Measurements from ENCODE around the gene TAS2R10. TPM values are rescaled to one million over a fixed set of nuclear protein-coding genes. Genes with fewer than 3 reads are reported as not detected.

The TAS2R10 gene
- polyA plus RNA-seq, 1 of the 3 experiments (the other 2 are of a cell fraction) = 0.21 TPM

DNA sequence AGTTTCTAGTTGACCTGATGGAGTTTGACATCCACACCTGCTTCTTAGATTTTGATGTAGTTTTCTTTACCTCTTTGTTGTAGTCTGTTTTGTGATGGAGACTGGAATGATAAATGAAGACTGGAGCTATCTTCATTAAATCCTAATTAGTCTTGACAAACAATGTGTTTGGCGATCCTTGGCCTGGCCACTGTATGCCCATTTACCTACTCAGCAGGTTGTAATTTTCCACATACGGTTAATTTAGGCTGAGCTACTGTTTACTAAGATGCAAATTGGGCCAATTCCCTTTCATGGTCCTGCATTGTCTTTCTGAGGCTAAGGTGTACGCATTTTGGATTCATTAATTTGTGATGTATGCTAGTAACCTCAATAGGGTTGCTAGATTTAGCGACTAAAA lies 23.6 kb downstream of the TAS2R10 start, which contains the start of gene TAS2R7:
TAS2R7 (minus strand) TSS at position 41 of the 400 bp plus-strand sequence. CDS start 57 bp downstream, outside the sequence.
- no peaks in the 10 kb centered on the region for H3K9me3 ChIP-seq
- H3K27me3 ChIP-seq (ENCODE audit: insufficient read depth) = peaks cover 3% of the 10 kb centered on the region; the same call in 1 of the 2 replicates
- H3K4me2 ChIP-seq = no peak within 1 kb of the TSS
- no peaks in the 10 kb centered on the region for H3K36me3 ChIP-seq (replicated peaks in 1 of 2; ENCODE audit: control insufficient read depth in 1 of 2, insufficient read depth in 2 of 2, low read length in 1 of 2)
- no peak within 1 kb of the TSS for H3K4me3 ChIP-seq (ENCODE audit: low read depth in 2 of 2, low read length in 1 of 2)
- H3F3A ChIP-seq (replicated peaks; ENCODE audit: insufficient read depth) = no peaks in the 10 kb centered on the region
- ChIA-PET POLR2A (no interaction called here), CTCF (no interaction called here)
- H4K20me1 ChIP-seq (ENCODE audit: insufficient read depth) = no peaks in the 10 kb centered on the region
- no peak within 1 kb of the TSS for H3K27ac ChIP-seq (ENCODE audit: low read depth in 2 of 2, low read length in 1 of 2)
- no peak for TF ChIP-seq FOSL2 (IDR thresholded peaks at IDR 0.05; ENCODE audit: borderline replicate concordance, low read depth)
- no peak for TF ChIP-seq FOXM1 (IDR thresholded peaks at IDR 0.05; ENCODE audit: low read depth)
- no peak for TF ChIP-seq SIN3A (IDR thresholded peaks at IDR 0.05; ENCODE audit: borderline replicate concordance, low read depth, low read length)
- no peak for TF ChIP-seq EP300 (IDR thresholded peaks at IDR 0.05; ENCODE audit: borderline replicate concordance in 1 of 2, low read depth in 1 of 2, low read length in 1 of 2)
- no peak for TF ChIP-seq NFIC (IDR thresholded peaks at IDR 0.05; ENCODE audit: borderline replicate concordance)
- TF ChIP-seq GATA2 (CRISPR knock-in tag; IDR thresholded peaks at IDR 0.05) = no peak
- TF ChIP-seq SMC3 (IDR thresholded peaks at IDR 0.05; ENCODE audit: low read depth, low read length) = no peak
- no peak for TF ChIP-seq EZH2phosphoT487 (IDR thresholded peaks at IDR 0.05; ENCODE audit: borderline replicate concordance, low read depth)
- TF ChIP-seq FOXJ3 (CRISPR knock-in tag; IDR thresholded peaks at IDR 0.05) = no peak
- TF ChIP-seq NRF1 (IDR thresholded peaks at IDR 0.05; ENCODE audit: low read depth, low read length) = no peak
- TF ChIP-seq, protein P1, sequence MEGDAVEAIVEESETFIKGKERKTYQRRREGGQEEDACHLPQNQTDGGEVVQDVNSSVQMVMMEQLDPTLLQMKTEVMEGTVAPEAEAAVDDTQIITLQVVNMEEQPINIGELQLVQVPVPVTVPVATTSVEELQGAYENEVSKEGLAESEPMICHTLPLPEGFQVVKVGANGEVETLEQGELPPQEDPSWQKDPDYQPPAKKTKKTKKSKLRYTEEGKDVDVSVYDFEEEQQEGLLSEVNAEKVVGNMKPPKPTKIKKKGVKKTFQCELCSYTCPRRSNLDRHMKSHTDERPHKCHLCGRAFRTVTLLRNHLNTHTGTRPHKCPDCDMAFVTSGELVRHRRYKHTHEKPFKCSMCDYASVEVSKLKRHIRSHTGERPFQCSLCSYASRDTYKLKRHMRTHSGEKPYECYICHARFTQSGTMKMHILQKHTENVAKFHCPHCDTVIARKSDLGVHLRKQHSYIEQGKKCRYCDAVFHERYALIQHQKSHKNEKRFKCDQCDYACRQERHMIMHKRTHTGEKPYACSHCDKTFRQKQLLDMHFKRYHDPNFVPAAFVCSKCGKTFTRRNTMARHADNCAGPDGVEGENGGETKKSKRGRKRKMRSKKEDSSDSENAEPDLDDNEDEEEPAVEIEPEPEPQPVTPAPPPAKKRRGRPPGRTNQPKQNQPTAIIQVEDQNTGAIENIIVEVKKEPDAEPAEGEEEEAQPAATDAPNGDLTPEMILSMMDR (IDR thresholded peaks at IDR 0.05) = no peak
- no peak for TF ChIP-seq GABPA (IDR thresholded peaks at IDR 0.05; ENCODE audit: low read depth)
- TF ChIP-seq, protein P2, sequence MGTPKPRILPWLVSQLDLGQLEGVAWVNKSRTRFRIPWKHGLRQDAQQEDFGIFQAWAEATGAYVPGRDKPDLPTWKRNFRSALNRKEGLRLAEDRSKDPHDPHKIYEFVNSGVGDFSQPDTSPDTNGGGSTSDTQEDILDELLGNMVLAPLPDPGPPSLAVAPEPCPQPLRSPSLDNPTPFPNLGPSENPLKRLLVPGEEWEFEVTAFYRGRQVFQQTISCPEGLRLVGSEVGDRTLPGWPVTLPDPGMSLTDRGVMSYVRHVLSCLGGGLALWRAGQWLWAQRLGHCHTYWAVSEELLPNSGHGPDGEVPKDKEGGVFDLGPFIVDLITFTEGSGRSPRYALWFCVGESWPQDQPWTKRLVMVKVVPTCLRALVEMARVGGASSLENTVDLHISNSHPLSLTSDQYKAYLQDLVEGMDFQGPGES (IDR thresholded peaks at IDR 0.05; ENCODE audit: low read depth, low read length) = no peak
- TF ChIP-seq MXI1 (IDR thresholded peaks at IDR 0.05; ENCODE audit: low read depth, low read length) = no peak
- TF ChIP-seq, protein P3, sequence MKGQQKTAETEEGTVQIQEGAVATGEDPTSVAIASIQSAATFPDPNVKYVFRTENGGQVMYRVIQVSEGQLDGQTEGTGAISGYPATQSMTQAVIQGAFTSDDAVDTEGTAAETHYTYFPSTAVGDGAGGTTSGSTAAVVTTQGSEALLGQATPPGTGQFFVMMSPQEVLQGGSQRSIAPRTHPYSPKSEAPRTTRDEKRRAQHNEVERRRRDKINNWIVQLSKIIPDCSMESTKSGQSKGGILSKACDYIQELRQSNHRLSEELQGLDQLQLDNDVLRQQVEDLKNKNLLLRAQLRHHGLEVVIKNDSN (IDR thresholded peaks at IDR 0.05; ENCODE audit: borderline replicate concordance, low read depth) = no peak
- no peak for TF ChIP-seq TAF1 (IDR thresholded peaks at IDR 0.05; ENCODE audit: borderline replicate concordance, low read depth, low read length)
- no peak within 1 kb of the TSS for H2AFZ ChIP-seq (ENCODE audit: low read depth)
- no peaks in the 10 kb centered on the region for H3K9me2 ChIP-seq
- no peak for DNase-seq
- no peak within 1 kb of the TSS for H3K9ac ChIP-seq
- WGBS (ENCODE audit: low lambda C conversion rate) = 3% methylated on average over 4 of the region's 4 CpGs
- no peaks in the 10 kb centered on the region for H3K4me1 ChIP-seq (ENCODE audit: control insufficient read depth in 1 of 2, insufficient read depth in 2 of 2, low read depth in 1 of 2, low read length in 1 of 2)
- no peaks in the 10 kb centered on the region for H3K79me2 ChIP-seq (ENCODE audit: insufficient read depth)
